Suprapubic skin (tissue), 4 donors: ENCODE results near the gene OGA. TPM values are rescaled to one million over a fixed set of nuclear protein-coding genes. Genes with fewer than 3 reads are reported as not detected.

Source experiments
- DNase-seq, 2 donors: peaks; one replicate each; pipeline ENCODE4 v3.0.0-alpha.2; 2019; ENCODE audit warnings: low spot score in 2 of 2
- H3K27ac ChIP-seq: fragments of 200-600 bp; sonication (generic); one replicate; pipeline ENCODE4 v1.5.1; 2019
- H3K27me3 ChIP-seq: fragments of 200-600 bp; sonication (generic); one replicate; pipeline ENCODE4 v1.5.1; 2019
- H3K36me3 ChIP-seq: fragments of 200-600 bp; sonication (generic); one replicate; pipeline ENCODE4 v1.5.1; 2019
- H3K4me1 ChIP-seq: fragments of 200-600 bp; sonication (generic); one replicate; pipeline ENCODE4 v1.5.1; 2019
- H3K4me3 ChIP-seq: fragments of 200-600 bp; sonication (generic); one replicate; pipeline ENCODE4 v1.5.1; 2019; ENCODE audit warnings: mild to moderate bottlenecking
- H3K9me3 ChIP-seq: fragments of 200-600 bp; sonication (generic); one replicate; pipeline ENCODE4 v1.5.1; 2019
- EP300 ChIP-seq: sonication (generic); formaldehyde crosslinking; IDR thresholded peaks from one replicate; pipeline ENCODE4 v1.6.1; 2017; ENCODE audit warnings: antibody characterized with exemption
- POLR2A ChIP-seq, 2 donors: fragments of 450-650 bp; IDR thresholded peaks; one replicate each; pipeline ENCODE4 v1.6.1; 2017; ENCODE audit warnings: antibody characterized with exemption in 2 of 2, mild to moderate bottlenecking in 2 of 2, moderate library complexity in 2 of 2
- POLR2AphosphoS5 ChIP-seq, 3 donors: sonication (generic); formaldehyde crosslinking; IDR thresholded peaks; one replicate each; pipeline ENCODE4 v1.6.1; 2017; ENCODE audit warnings: antibody characterized with exemption in 3 of 3
- WGBS: methylation state at CpG from one replicate; pipeline ENCODE4 v1.1.5; 2018; 5-methylcytosine and 5-hydroxymethylcytosine counted together
- total RNA-seq, 4 donors: library from RNA; depleted of rRNA; stranded (reverse); fragments of >200 nt; gene quantifications; one replicate each; pipeline ENCODE4 v1.1.0, GENCODE V29; 2016
- TF ChIP-seq, protein P1 (sequence below), 2 donors: fragments of 200-600 bp in 1 of 2; fragments of 450-650 bp in 1 of 2; sonication (generic) in 1 of 2; IDR thresholded peaks; one replicate each; pipeline ENCODE4 v1.5.1; 2016 to 2019; ENCODE audit warnings: antibody characterized with exemption in 2 of 2, mild to moderate bottlenecking in 1 of 2, moderate library complexity in 1 of 2

Gene OGA
- total RNA-seq, 4 donors from 2014 or later, result 90.2 to 423 (median 131) TPM

DNA sequence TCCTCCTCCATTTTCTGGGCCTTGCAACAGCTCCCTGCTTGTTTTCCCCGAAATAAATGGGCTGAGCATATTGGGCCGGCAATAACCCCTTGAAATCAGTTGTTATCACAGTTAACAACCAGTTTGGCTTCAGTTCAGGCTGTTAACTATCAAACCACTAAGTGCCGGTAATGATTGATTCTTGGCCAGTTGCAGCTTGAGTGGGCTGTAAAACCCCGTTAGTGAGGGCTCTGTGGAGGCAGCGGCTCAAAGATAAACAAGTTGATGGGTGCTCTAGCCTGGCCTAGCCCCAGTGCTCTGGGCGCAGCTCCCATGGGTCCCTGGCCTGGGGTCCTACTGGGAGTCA lies 50.7 kb downstream of the OGA start:
- H3K4me1 ChIP-seq, result no peaks in the 10 kb centered on the region
- H3K36me3 ChIP-seq, result no peaks in the 10 kb centered on the region
- WGBS, result 64% methylated on average over 6 of the region's 6 CpGs
- H3K27me3 ChIP-seq, result peaks cover 46% of the 10 kb centered on the region
- H3K4me3 ChIP-seq, result no peak overlapping the region
- no peak overlapping the region for H3K27ac ChIP-seq
- TF ChIP-seq POLR2AphosphoS5 (IDR thresholded peaks at IDR 0.05) (no peak), EP300 (no peak), POLR2A (IDR thresholded peaks at IDR 0.05) (no peak)
- TF ChIP-seq, protein P1, sequence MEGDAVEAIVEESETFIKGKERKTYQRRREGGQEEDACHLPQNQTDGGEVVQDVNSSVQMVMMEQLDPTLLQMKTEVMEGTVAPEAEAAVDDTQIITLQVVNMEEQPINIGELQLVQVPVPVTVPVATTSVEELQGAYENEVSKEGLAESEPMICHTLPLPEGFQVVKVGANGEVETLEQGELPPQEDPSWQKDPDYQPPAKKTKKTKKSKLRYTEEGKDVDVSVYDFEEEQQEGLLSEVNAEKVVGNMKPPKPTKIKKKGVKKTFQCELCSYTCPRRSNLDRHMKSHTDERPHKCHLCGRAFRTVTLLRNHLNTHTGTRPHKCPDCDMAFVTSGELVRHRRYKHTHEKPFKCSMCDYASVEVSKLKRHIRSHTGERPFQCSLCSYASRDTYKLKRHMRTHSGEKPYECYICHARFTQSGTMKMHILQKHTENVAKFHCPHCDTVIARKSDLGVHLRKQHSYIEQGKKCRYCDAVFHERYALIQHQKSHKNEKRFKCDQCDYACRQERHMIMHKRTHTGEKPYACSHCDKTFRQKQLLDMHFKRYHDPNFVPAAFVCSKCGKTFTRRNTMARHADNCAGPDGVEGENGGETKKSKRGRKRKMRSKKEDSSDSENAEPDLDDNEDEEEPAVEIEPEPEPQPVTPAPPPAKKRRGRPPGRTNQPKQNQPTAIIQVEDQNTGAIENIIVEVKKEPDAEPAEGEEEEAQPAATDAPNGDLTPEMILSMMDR (IDR thresholded peaks at IDR 0.05), result no peak
- DNase-seq, result peak; percentile 21 to 44
- no peaks in the 10 kb centered on the region for H3K9me3 ChIP-seq

DNA sequence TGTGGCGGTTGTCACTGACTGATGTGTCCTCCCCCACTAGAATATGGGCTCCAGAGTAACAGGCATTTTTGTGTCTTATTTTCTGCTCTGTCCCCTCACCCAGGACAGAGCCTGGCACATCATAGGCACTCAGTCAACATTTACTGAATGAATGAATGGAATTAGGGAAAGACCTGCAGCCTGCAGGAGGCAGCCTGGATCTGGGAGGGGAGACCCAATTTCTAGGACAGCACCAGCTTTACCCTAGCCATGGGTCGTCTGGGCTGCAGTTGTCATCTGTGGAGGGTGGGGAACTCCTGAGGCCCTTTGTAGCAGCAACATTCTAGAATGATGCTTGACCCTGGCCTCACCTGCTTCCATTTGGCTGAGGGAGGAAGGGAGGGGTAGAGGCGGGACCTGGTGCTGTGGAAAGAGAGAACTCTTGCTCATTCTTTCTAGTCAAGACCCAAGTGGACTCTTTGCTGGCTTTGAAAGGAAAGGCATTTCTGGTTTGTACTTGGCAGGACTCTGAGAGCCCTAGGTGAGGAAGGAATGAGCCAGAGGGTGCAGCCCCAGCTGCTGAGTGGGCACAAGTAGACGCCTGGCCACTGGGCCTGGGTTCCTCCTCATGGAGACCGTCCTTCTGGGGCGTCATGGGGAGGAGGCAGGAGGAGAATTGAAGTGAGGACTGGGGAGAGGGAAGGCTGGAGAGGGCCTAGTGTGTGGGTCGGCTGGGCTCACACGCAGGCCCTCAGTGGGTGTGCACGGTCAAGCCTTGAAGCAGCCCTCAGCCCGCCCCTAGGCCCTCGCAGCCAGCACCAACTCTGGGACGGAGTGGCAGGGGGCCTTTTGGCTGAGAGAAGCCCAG lies 51.3 kb downstream of the OGA start:
- Histone ChIP-seq H3K9me3 (no peaks in the 10 kb centered on the region), H3K4me1 (no peaks in the 10 kb centered on the region), H3K4me3 (no peak overlapping the region), H3K36me3 (no peaks in the 10 kb centered on the region), H3K27me3 (peaks cover 40% of the 10 kb centered on the region), H3K27ac (no peak overlapping the region)
- peak; percentile 35 to 72 for DNase-seq
- WGBS, result 78% methylated on average over 12 of the region's 12 CpGs
- TF ChIP-seq, protein P1 (IDR thresholded peaks at IDR 0.05), result no peak
- TF ChIP-seq POLR2A (IDR thresholded peaks at IDR 0.05) (no peak), POLR2AphosphoS5 (IDR thresholded peaks at IDR 0.05) (no peak), EP300 (no peak)

DNA sequence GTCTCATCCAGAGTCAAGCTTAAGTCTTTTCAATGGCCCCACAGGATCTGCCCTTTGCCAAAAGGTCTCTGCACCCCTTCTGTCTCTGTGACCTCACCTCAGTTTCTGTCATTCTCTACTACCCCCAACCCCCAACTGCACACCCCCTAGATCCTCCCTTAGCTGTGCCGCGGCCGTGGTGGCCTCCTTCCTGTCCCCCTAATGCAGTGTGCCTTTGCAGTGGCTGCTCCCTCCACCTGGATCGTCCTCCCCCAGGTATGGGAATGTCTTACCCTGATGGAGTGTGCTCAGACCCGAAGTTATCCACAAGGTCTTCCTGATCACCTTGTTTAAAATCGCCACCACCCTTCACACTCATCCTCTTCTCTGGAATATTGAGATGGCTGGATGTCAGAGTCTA lies 51.9 kb downstream of the OGA start:
- no peaks in the 10 kb centered on the region for H3K9me3 ChIP-seq
- WGBS, result 76% methylated on average over 6 of the region's 6 CpGs
- H3K27ac ChIP-seq, result no peak overlapping the region
- no peak overlapping the region for H3K4me3 ChIP-seq
- TF ChIP-seq EP300 (no peak), POLR2A (IDR thresholded peaks at IDR 0.05) (no peak)
- no peaks in the 10 kb centered on the region for H3K36me3 ChIP-seq
- H3K27me3 ChIP-seq, result peaks cover 33% of the 10 kb centered on the region
- DNase-seq, result peak in 1 of 2 donors; percentile 54
- H3K4me1 ChIP-seq, result no peaks in the 10 kb centered on the region

DNA sequence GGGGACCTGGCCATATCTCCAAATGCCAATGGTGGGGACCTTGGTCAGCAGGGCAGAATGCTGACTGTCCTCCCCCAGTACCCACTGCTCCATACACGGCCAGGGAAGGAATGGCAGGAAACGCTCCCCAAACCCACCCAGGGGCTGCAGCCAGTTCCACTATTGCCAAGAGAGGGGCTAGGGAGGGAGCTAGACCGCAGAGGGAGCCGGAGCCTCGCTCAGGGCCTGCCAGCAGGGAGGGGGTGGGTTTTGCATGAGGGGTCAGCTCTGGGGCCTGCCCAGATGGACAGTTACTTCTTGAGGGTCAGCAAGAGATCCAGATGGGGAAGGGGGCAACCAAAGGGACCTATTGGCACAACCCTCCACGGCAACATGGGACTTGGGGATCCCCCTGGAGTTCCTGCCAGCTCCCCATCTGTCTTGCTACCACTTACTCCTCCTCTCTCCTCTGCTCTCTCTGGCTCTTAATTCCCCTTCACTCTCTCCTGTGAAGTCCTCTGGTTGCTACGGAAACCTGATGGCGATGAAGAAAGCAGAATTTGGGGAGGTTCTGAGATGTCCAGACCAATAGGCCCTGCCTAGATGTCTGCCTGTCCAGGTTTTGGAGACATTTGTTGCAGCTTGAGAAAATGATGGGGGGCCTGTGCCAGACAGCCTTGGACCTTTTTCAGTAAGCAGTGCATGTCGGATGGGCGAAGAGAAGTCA lies 55.0 kb downstream of the OGA start:
- Histone ChIP-seq H3K9me3 (no peaks in the 10 kb centered on the region), H3K36me3 (no peaks in the 10 kb centered on the region), H3K4me1 (no peaks in the 10 kb centered on the region), H3K4me3 (no peak overlapping the region), H3K27me3 (peaks cover 12% of the 10 kb centered on the region), H3K27ac (no peak overlapping the region)
- no peak for DNase-seq
- TF ChIP-seq POLR2AphosphoS5 (IDR thresholded peaks at IDR 0.05), result no peak
- TF ChIP-seq, protein P1 (IDR thresholded peaks at IDR 0.05), result no peak
- TF ChIP-seq EP300, result no peak
- no peak for TF ChIP-seq POLR2A (IDR thresholded peaks at IDR 0.05)
- WGBS, result 84% methylated on average over 10 of the region's 10 CpGs

DNA sequence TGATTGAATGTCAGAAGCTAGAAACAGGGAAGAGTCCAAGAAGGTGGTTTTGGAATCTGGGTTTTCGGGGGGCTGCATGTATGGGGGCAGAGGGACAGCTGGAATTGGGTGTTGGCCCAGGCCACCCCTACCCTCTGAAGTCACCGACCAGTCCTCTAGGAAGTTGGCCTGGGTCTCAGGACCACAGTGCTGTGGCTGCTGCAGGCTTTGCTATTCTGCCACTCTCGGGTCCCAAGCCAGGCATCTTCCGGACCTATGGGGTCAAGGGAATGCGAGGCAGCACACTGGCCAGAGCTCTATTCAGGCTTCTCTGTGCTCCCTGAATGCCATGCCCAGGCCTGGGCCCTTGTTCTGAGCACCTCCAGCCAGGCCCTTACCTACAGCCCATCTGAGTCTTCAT lies 55.5 kb downstream of the OGA start:
- no peak overlapping the region for H3K27ac ChIP-seq
- H3K9me3 ChIP-seq, result no peaks in the 10 kb centered on the region
- DNase-seq, result no peak
- no peaks in the 10 kb centered on the region for H3K4me1 ChIP-seq
- no peak for TF ChIP-seq POLR2AphosphoS5 (IDR thresholded peaks at IDR 0.05)
- no peak for TF ChIP-seq POLR2A (IDR thresholded peaks at IDR 0.05)
- TF ChIP-seq, protein P1 (IDR thresholded peaks at IDR 0.05), result no peak
- TF ChIP-seq EP300, result no peak
- no peak overlapping the region for H3K4me3 ChIP-seq
- WGBS, result 91% methylated on average over 2 of the region's 5 CpGs
- H3K36me3 ChIP-seq, result no peaks in the 10 kb centered on the region
- H3K27me3 ChIP-seq, result peaks cover 6% of the 10 kb centered on the region
